Stimulated activated CD8-positive, alpha-beta memory T cell treated with anti-CD3 and anti-CD28 coated beads, Interleukin-12 subunit alpha, Interleukin-12 subunit beta, amount 100 ng/mL, for 24 hours (primary cell): ENCODE data around the gene SH3BGRL2.

Experiments
- DNase-seq: peaks from one replicate; pipeline ENCODE4 v3.0.0-alpha.2; 2020; ENCODE audit errors: extremely low read depth

The SH3BGRL2 gene

GRCh38 chr6:79699606-79700005 lies 68.5 kb downstream of the SH3BGRL2 start:
- no peak for DNase-seq

GRCh38 chr6:79702691-79703090 lies 71.6 kb downstream of the SH3BGRL2 start:
- no peak for DNase-seq

DNA sequence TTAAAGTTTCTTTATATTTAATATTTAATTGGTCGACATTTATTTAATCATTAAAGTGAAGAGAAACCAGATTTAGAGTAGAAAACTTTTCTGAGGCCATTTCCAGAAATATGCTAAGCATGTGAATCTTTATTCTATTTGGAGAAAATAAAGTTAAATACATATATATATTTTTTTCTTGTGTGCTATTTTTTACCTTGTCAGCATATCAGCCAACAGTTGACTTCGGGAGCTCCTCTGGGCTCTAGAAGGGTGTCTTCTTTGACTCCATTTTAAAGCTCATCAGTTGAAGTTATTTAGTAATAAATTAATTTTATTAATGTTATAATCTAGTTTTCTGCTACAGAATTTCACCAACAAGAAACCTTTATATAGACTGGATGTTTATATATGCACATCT lies 73.1 kb downstream of the SH3BGRL2 start:
- DNase-seq = no peak

GRCh38 chr6:79705456-79705995 lies 74.4 kb downstream of the SH3BGRL2 start:
- DNase-seq = no peak

- no peak for DNase-seq
These were observed 75.4 kb downstream of the SH3BGRL2 start for GRCh38 chr6:79706527-79706926.

GRCh38 chr6:79707621-79708020 lies 76.5 kb downstream of the SH3BGRL2 start:
- no peak for DNase-seq

- DNase-seq = no peak
These were observed 77.1 kb downstream of the SH3BGRL2 start for GRCh38 chr6:79708095-79708791.

DNA sequence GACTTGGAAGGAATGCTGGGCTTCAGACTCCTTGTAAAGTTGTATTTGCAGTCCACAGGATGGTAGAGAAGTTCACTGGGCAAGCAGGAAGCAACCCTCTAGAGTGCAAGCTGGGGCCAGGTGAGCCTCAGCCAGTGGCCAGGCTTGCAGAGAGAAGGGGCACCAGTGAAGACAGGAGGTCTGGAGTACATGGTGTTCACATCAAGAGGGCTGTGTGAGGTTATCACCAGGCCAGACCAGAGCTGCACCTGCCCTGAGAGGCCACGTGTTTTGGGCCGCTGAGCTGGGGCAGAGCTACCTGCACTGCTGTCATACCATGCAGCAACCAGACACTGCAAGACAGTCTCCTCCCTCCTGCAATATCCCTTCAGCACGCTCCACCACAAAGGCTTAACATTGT lies 79.0 kb downstream of the SH3BGRL2 start:
- no peak for DNase-seq

DNA sequence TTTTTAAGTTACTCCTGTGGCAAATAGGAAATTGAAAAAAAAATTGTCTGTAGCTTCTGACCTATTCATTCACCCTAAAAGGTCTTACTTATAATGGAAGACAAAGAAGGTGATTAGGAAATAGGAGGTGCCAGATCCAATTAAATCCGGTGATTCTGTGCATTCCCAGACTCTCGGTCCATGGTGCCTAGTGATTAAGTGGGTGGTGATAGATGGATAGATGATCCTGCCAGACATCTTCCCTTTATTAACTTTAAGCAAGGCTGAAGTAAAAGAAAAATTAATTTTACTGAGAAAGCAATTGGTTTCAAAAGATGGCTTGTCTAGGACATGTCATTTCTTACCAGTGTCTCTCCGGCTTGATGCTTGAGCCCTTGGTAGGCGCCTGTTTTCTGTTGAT lies 80.0 kb downstream of the SH3BGRL2 start:
- DNase-seq = no peak

- DNase-seq = no peak
These were observed 81.0 kb downstream of the SH3BGRL2 start for GRCh38 chr6:79712144-79712543.

DNA sequence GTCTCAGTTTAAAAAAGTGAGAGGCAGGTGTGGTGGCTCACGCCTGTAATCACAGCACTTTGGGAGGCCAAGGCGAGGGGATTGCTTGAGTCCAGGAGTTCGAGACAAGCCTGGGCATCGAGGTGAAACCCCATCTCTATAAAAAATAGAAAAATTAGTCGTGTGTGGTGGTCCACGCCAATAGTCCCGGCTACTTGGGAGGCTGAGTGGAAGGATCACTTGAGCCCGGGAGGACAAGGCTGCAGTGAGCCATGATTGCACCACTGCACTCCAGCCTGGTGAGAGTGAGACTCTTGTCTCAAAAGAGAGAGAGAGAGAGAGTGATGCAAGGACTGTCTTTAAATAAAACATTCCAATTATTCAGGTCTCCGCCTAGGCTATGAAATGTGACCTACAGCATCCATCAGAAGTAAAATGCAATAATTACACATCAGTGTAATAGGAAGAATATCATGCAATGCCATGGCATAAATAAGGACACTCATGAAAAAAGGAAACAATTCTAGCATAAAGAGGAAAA lies 81.5 kb downstream of the SH3BGRL2 start:
- DNase-seq = no peak

GRCh38 chr6:79713701-79714322 lies 82.7 kb downstream of the SH3BGRL2 start:
- peak; percentile 9 for DNase-seq

GRCh38 chr6:79717989-79718388 lies 86.9 kb downstream of the SH3BGRL2 start:
- no peak for DNase-seq

DNA sequence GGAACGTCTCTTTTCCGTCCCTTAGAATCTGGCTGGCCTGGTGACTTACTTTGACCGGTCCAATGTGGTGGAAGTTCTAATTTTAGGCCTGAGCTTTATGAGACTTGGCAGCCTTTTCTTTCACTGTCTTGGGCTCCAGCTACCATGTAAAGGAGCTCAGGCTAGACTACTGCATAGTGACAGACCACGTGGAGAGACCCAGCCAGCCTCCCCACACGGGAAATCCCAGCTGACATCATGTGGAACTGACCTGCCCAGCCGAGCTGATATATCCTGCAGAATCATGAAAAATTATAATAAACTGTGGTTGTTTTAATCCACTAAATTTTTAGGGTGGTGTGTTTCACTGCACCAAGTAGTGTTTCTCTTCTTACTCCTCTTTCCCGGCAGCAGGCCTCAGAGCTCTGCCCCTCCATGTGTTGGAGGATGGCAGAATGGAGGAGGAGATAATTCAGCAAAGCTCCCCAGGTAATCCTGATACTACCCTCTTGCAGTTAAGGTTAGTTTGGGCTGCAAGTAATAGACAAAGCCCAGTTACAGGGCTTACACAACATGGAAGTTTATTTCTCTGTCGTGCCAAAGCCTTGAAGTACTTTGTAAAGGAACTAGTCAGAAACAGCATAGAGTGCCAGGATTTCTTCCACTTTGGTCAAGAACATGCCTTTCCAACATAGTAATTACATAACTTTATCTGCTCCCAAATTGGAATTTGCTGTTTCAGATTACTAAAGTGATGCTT lies 87.5 kb downstream of the SH3BGRL2 start:
- no peak for DNase-seq

DNA sequence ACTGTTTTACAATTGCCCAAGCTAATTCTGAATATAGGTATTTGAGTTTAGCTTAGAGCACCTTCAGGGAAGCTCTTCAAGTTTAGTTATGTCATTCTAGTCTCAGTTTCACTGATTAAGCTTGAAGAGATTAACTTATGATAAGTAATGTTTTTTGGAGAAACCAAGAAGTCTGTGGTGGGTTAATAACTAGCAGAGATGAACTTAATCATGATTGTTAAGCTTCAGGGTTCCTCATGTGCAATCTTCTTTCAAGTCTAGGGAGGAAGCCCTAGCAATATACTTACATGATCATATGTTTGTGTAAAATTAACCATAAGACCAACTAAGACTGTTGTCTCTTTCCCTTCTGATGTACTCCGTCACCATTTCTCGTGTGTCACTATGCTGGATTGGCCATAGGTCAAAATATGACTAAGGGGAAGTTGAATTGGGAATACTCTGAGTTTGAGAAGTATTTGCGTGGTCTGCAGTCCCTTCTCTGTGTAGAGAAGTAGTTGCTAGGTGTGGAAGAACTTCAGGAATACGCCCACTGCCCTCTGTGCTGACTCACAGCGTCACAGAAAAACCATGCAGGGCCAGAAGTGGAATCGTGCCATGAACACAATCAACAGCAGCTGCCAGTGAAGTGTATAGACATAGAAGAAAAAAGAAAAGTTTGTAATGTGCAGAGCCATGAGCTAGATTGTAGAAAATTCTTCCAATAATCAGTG lies 88.3 kb downstream of the SH3BGRL2 start:
- no peak for DNase-seq

- no peak for DNase-seq
These were observed 93.7 kb downstream of the SH3BGRL2 start for GRCh38 chr6:79724816-79725215.

DNA sequence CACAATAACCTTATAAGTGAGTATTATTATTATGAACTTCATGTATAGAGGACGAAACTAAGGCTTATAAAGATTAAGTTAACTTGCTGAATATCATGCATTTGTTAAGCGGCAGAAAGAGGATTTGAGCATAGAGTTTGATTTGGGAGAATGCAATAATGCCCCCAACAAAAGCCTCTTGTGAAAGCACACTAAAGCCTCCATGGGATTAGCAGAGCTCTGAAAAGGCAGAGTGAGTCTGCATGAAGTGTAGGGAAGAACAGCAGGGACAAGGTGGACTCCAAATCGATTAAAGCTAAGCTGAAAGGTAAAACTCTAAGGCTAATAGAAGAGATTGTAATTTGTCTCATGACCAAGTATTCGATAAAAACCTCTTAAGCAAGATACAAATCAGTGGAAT lies 100.3 kb downstream of the SH3BGRL2 start:
- DNase-seq = no peak

GRCh38 chr6:79733388-79733787 lies 102.3 kb downstream of the SH3BGRL2 start:
- DNase-seq = no peak

GRCh38 chr6:79734374-79734773 lies 103.2 kb downstream of the SH3BGRL2 start:
- DNase-seq = no peak

- no peak for DNase-seq
These were observed 104.1 kb downstream of the SH3BGRL2 start for GRCh38 chr6:79735183-79735582.

GRCh38 chr6:79737172-79737571 lies 106.0 kb downstream of the SH3BGRL2 start:
- DNase-seq = no peak

DNA sequence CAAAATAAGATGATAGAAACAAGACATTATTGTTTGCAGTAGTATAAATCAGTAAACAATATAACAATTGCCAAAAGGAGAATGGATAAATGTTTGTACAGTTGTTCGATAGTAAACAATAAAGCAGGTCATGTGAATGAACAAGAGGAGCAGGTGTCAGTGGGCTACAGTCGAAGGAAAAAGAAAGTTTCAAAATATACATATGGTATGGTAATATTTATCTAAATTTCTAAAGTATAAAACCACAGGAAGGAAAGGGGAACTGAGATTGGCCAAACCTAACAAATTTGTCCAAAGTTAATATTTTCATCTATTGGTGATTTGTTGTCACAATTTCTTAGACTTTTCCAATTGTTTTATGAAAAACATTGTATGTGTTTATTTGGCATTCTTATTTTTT lies 110.9 kb downstream of the SH3BGRL2 start:
- no peak for DNase-seq
